GM18870 (cell line): Measurements from ENCODE around the gene CELSR1.
"Not testable (repeated sequence)": the region's sequence is repeated elsewhere in the genome, so short reads cannot be mapped to it uniquely, and the experiment has no call there.

Experiments
- ATAC-seq: cut with Tn5 transposase; IDR thresholded peaks from one replicate; pipeline ENCODE4 v1.9.1; 2021; ENCODE audit warnings: moderate library complexity; ENCODE audit not compliant: unreplicated experiment

The CELSR1 gene

GRCh38 chr22:46533070-46533833 lies 4.2 kb downstream of the CELSR1 start:
- no peak for ATAC-seq

GRCh38 chr22:46532416-46532815 lies 5.0 kb downstream of the CELSR1 start:
- ATAC-seq, result no peak

- ATAC-seq, result no peak
Measured at GRCh38 chr22:46531581-46532175, 5.7 kb downstream of the CELSR1 start.

GRCh38 chr22:46528121-46528610 lies 9.3 kb downstream of the CELSR1 start:
- no peak for ATAC-seq

GRCh38 chr22:46526244-46526839 lies 11.1 kb downstream of the CELSR1 start:
- no peak for ATAC-seq

GRCh38 chr22:46525389-46526243 lies 11.8 kb downstream of the CELSR1 start:
- ATAC-seq, result no peak

- ATAC-seq, result no peak
Measured at GRCh38 chr22:46524203-46524740, 13.1 kb downstream of the CELSR1 start.

GRCh38 chr22:46522797-46523196 lies 14.6 kb downstream of the CELSR1 start:
- no peak for ATAC-seq

GRCh38 chr22:46521994-46522393 lies 15.4 kb downstream of the CELSR1 start:
- ATAC-seq, result no peak

- ATAC-seq, result no peak
Measured at GRCh38 chr22:46520880-46521279, 16.5 kb downstream of the CELSR1 start.

GRCh38 chr22:46519377-46519776 lies 18.0 kb downstream of the CELSR1 start:
- no peak for ATAC-seq

- no peak for ATAC-seq
Measured at GRCh38 chr22:46518542-46519325, 18.7 kb downstream of the CELSR1 start.

- no peak for ATAC-seq
Measured at GRCh38 chr22:46518038-46518437, 19.4 kb downstream of the CELSR1 start.

GRCh38 chr22:46517255-46517761 lies 20.1 kb downstream of the CELSR1 start:
- no peak for ATAC-seq

GRCh38 chr22:46516638-46517037 lies 20.8 kb downstream of the CELSR1 start:
- no peak for ATAC-seq

- ATAC-seq, result not testable (repeated sequence)
Measured at GRCh38 chr22:46516112-46516487, 21.3 kb downstream of the CELSR1 start.

GRCh38 chr22:46515208-46516111 lies 22.0 kb downstream of the CELSR1 start:
- ATAC-seq, result no peak

GRCh38 chr22:46514592-46515207 lies 22.7 kb downstream of the CELSR1 start:
- ATAC-seq, result no peak
